NCI-H345 treated with DMSO at 0.1 percent for 48 hours (cell line): ENCODE results near the gene LRRC58.
"Not testable (repeated sequence)": the region's sequence is repeated elsewhere in the genome, so short reads cannot be mapped to it uniquely, and the experiment has no call there.

Experiments
- DNase-seq: peaks from one replicate; lab custom pipeline; 2025; ENCODE audit not compliant: unreplicated experiment; lab: John Stamatoyannopoulos, UW

LRRC58 gene

GRCh38 chr3:120348991-120349854, at the start of gene LRRC58:
Gene LRRC58, minus strand, starts transcription at chr3:120349354. Its CDS starts 111 bp downstream, at chr3:120349243.
- peak; percentile 54 for DNase-seq

- no peak for DNase-seq
Measured at GRCh38 chr3:120396469-120396868, 47.3 kb upstream of the LRRC58 start.

DNA sequence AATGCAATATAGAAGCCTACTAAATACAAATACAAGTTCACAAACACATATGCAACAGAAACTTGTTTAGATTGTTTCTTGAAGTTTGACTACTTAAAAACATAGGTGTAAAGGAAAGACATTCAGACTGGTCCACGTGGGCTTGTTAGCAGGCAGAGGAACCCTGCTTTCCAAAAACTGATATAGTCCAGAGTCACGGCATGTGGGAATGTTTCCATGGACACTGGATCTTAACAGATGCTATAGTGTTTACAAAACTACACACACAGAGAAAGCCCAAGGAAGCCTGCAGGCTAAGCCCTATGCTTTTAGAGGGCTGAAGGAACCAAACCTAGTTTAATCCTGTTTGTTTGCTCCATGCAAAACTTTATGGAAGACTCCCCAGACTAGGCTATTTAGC, 45.2 kb upstream of the LRRC58 start:
- DNase-seq: no peak

- DNase-seq: no peak
Measured at GRCh38 chr3:120393761-120394160, 44.6 kb upstream of the LRRC58 start.

DNA sequence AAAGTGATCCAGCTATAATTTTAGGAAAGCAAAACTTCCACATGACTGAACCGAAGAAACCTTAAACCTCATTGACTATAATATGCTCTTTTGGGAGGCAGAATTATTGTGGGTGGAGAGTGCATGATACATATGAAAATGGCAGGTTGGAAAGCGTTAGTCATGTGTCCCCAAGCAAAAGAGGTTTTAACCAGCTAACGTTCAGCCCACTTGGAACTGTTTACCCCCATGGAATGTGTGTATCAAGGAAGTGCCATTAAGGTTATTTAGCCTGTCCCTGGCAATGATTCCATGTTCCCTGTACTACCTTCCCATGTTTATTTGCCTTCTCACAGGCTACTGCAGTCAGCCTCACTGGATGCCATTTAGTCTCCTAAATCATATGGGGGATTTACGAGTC, 44.1 kb upstream of the LRRC58 start:
- no peak for DNase-seq

DNA sequence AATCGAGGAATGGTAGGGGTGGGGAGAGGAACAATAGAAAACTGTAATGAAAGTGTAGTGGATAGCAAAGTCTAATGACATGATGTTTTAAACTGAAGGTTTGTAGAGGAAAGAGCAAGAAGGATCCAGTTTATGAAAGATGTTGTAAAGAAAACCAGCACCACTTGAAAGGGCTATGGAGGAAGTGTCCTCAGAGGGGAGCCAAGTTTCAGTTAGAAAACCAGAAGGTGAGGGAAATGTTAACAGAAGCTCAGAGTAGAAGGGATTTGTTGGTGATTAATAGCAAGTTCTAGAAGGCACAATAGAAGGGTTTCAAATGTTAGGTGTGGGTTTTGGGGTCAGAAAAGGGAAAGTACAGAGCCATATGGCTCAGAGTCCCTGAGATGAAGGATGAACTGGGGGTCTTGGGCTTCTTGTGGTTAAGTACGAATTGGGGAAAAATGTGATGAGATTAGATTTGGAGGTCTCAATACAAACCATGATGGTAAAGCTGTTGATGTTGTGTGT, 33.8 kb upstream of the LRRC58 start:
- DNase-seq: no peak

GRCh38 chr3:120381503-120381902, 32.3 kb upstream of the LRRC58 start:
- DNase-seq: no peak

DNA sequence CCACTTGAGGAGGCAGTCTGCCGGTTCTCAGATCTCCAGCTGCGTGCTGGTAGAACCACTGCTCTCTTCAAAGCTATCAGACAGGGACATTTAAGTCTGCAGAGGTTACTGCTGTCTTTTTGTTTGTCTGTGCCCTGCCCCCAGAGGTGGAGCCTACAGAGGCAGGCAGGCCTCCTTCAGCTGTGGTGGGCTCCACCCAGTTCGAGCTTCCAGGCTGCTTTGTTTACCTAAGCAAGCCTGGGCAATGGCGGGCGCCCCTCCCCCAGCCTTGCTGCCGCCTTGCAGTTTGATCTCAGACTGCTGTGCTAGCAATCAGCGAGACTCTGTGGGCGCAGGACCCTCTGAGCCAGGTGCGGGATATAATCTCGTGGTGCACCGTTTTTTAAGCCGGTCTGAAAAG, 28.8 kb upstream of the LRRC58 start:
- not testable (repeated sequence) for DNase-seq

- DNase-seq: no peak
Measured at GRCh38 chr3:120370463-120370862, 21.3 kb upstream of the LRRC58 start.

GRCh38 chr3:120369037-120369467, 19.9 kb upstream of the LRRC58 start:
- DNase-seq: no peak

DNA sequence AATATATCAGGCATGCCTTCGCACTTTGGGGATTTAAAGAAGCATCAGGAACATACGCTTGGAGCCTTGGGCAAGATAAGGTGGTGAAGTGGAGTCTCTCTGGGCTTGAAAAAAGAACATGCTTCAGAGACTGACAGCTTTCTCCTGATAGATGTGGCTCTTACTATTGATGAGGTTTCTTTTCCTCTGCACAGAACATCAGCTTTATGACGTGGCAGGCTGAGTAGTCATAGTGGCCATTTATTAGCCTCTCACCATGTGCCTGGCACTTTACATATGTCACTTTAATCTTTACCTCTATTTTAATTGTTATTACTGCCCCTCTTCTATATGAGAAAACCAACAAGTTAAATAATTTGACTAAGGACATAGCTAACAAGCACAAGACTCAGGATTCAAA, 19.0 kb upstream of the LRRC58 start:
- no peak for DNase-seq

- no peak for DNase-seq
Measured at GRCh38 chr3:120364821-120365220, 15.7 kb upstream of the LRRC58 start.

GRCh38 chr3:120364101-120364500, 14.9 kb upstream of the LRRC58 start:
- no peak for DNase-seq

DNA sequence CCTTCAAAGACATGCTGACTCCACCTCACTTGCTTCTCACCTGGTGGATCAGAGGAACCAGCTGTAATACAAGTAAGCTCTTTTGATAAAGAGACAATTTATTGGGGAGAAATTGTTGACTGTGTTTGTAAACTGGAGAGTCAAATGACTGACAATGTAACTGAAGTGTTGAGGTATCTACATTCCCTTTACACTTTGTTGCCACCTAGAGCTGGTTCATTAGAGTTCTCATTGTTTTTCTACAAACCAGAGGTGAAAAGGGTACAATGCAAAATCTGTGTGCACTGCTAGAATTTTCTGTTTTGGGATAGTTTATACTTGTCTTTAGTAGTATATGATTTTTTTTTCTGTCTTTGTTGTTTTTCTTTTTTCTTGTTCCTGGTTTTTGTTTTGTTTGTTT, 8.7 kb upstream of the LRRC58 start:
- no peak for DNase-seq

- DNase-seq: no peak
Measured at GRCh38 chr3:120355486-120355885, 6.3 kb upstream of the LRRC58 start.

- DNase-seq: no peak
Measured at GRCh38 chr3:120353463-120353862, 4.3 kb upstream of the LRRC58 start.

- DNase-seq: no peak
Measured at GRCh38 chr3:120352017-120352416, 2.9 kb upstream of the LRRC58 start.

DNA sequence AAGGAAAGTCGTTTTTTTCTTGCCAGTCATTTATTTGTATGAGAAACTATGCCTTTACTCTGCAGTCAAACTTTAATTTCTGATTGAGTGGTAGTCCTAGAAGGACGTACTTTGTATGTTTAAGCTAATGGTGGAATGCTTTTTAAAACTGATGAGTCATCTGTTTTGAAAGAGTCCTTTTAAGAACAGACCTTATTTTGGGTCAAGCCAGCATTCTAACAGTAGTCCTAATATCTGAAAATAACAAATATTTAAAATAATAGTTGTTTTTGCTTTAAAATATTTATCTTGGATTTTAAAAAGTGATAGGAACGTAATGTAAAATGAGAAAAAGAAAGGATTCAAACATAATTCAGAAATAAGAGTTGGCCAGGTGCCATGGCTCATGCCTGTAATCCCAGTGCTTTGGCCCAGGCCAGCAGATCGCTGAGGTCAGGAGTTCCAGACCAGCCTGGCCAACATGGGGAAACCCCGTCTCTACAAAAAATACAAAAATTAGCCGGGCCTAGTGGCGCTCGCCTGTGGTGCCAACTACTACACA, 1.3 kb upstream of the LRRC58 start:
- no peak for DNase-seq

DNA sequence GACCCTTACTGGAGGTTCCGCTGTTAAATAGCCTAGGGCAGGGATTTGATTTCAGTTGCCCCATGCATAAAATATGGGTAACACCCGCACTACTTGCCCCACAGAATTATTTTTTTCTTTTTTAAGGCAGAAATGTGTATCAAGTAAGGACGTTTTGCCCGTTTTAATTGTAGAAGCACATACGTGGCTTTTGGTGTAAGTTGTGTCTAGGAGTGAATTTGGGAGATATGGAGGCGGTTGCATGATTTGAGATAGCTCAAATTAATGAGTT, 636 bp upstream of the LRRC58 start:
- DNase-seq: no peak

DNA sequence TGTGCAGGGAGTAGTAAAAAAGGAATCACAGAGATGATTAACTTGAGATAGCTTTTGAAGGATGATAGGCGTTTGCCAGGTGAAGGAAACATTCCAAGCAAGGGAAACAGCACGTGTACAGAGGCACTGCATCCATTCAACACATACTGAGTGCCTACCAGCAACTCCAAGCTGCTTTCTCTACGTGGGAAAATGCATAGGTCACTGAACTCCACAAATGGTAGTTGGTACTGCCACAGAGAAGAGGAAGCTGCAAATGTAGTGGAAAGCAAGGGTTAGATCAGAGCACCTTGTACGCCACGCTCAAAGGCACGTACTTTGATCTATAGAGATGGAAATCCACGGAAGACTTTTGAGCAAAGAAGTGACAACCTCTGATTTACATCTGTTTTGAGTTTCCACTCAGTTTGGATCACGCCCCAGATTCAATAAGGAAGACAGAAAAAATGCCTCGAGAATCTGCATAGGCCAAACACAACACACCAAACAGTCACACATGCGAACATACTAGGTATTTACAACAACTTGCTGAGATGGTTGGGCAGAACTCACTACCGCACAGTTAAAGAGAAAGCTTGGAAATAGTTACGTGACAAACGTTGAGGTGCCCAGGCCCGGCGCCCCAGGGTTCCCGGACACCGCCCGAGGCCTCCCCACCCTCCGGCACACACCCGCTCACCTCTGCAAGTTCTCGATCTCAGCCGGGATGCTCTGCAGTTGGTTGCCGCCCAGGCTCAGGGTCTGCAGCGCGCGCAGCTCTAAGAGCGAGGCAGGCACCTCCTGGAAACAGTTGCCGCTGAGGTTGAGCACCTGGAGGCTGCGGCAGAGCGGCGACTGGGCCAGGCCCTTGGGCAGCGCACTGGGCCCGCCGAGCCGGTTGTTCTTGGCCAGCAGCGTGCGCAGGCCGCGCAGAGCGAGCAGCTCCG, 826 bp downstream of the LRRC58 start:
- DNase-seq: no peak

DNA sequence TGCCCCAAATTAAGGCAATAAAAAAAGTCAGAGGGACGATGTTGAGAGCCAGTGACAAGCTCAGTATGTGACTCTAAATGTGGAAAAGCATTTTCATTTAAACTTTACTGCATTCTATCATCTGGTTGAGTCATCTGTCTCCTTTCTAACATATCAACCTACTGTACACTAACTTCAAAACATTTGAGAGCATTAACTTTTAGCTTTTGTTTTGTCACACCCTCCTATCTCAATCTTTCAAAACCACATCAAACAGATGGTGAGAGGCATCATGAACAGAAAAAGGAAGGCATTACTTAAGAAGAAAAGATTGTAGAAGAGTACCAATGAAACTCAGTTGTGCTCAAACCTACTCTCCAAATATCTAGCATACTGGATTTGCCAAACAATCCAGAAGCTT, 4.8 kb downstream of the LRRC58 start:
- no peak for DNase-seq
